OCI-M2 (cell line): Measurements from ENCODE around the gene PACS2.
A peak's percentile ranks its signal among the peaks of the same experiment; 100 is the strongest.
"Not testable (repeated sequence)": the region's sequence is repeated elsewhere in the genome, so short reads cannot be mapped to it uniquely, and the experiment has no call there.

Experiments
- DNase-seq: peaks from one replicate; lab custom pipeline; 2025; ENCODE audit not compliant: unreplicated experiment; lab: John Stamatoyannopoulos, UW

The PACS2 gene

GRCh38 chr14:105287249-105288102 is 27.1 kb upstream of the PACS2 start:
- no peak for DNase-seq

- not testable (repeated sequence) for DNase-seq
These were observed 25.6 kb upstream of the PACS2 start for GRCh38 chr14:105288936-105289335.

- DNase-seq = no peak
These were observed 23.8 kb upstream of the PACS2 start for GRCh38 chr14:105290621-105291346.

- no peak for DNase-seq
These were observed 21.5 kb upstream of the PACS2 start for GRCh38 chr14:105292826-105293711.

- DNase-seq = no peak
These were observed 20.4 kb upstream of the PACS2 start for GRCh38 chr14:105294142-105294597.

GRCh38 chr14:105297311-105297710 is 17.2 kb upstream of the PACS2 start:
- not testable (repeated sequence) for DNase-seq

GRCh38 chr14:105299654-105300541 is 14.7 kb upstream of the PACS2 start:
- no peak for DNase-seq

- DNase-seq = peak; percentile 87
These were observed 13.9 kb upstream of the PACS2 start, which contains the start of gene BRF1 for GRCh38 chr14:105300542-105301102. Gene BRF1 (minus strand): TSS chr14:105301001. CDS start chr14:105300629, 372 bp downstream.

- peak; percentile 87 for DNase-seq
These were observed 13.2 kb upstream of the PACS2 start for GRCh38 chr14:105301103-105301914.

- not testable (repeated sequence) for DNase-seq
These were observed 12.7 kb upstream of the PACS2 start for GRCh38 chr14:105301915-105302249.

- no peak for DNase-seq
These were observed 10.6 kb upstream of the PACS2 start for GRCh38 chr14:105303949-105304348.

GRCh38 chr14:105304565-105304964 is 10.0 kb upstream of the PACS2 start:
- DNase-seq = no peak

GRCh38 chr14:105305345-105305744 is 9.2 kb upstream of the PACS2 start:
- DNase-seq = no peak

- no peak for DNase-seq
These were observed 8.8 kb upstream of the PACS2 start for GRCh38 chr14:105305791-105306190.

- no peak for DNase-seq
These were observed 7.4 kb upstream of the PACS2 start for GRCh38 chr14:105307052-105307727.

- DNase-seq = no peak
These were observed 5.2 kb upstream of the PACS2 start for GRCh38 chr14:105309371-105309770.

GRCh38 chr14:105311838-105312237 is 2.7 kb upstream of the PACS2 start:
- DNase-seq = no peak

- no peak for DNase-seq
These were observed 1.6 kb upstream of the PACS2 start for GRCh38 chr14:105312973-105313372.
